Measurements from ENCODE around the gene HOXC10.

HOXC10 gene

GRCh38 chr12:53977596-53978445 lies 7.1 kb upstream of the HOXC10 start:
- peak overlapping the region; percentile 65 for H3K27ac ChIP-seq
- TF ChIP-seq CTCF (conservative IDR thresholded peaks at IDR 0.05), result no peak

GRCh38 chr12:53978477-53979356 lies 6.2 kb upstream of the HOXC10 start:
- no peak for TF ChIP-seq CTCF (conservative IDR thresholded peaks at IDR 0.05)

DNA sequence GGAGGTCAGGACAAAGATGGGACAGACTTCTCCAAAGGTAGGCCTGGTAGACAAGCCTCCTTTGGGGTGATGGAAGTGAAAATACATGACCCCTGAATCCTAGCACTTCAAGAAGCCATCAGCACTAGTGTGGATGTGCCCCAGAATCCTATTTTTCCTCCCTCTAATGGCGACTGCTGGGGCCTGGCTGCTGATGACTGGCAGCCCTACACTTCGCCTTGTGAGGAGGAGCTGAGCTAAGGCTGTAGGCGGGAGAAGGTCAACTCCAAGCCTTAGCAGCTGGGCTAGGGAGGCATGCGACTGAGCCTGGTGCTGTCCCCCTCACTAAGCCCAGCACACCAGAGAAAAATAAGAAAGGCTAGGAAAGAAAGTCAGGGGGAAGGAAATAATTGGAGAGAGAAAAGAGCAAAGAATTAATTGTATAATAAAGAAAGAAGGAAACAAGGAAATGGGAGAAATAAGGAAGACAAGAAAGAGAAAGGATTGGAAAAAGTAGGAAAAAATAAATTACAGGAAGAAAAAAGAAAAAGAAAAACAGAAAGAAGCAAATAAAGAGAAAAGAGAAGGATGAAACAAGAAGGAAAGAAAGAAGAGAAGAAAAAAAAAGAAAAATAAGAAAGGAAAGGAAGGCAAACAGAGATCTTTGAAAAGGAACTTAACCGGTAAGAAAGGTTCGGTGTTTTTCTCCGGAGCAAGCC lies 4.7 kb upstream of the HOXC10 start:
- TF ChIP-seq CTCF (conservative IDR thresholded peaks at IDR 0.05), result no peak
- H3K27ac ChIP-seq, result peak overlapping the region; percentile 65; the same call in 1 of the 2 replicates

More at GRCh38 chr12:53978477-53979356, 6.2 kb upstream of the HOXC10 start:
- H3K27ac ChIP-seq, result peak overlapping the region; percentile 65

DNA sequence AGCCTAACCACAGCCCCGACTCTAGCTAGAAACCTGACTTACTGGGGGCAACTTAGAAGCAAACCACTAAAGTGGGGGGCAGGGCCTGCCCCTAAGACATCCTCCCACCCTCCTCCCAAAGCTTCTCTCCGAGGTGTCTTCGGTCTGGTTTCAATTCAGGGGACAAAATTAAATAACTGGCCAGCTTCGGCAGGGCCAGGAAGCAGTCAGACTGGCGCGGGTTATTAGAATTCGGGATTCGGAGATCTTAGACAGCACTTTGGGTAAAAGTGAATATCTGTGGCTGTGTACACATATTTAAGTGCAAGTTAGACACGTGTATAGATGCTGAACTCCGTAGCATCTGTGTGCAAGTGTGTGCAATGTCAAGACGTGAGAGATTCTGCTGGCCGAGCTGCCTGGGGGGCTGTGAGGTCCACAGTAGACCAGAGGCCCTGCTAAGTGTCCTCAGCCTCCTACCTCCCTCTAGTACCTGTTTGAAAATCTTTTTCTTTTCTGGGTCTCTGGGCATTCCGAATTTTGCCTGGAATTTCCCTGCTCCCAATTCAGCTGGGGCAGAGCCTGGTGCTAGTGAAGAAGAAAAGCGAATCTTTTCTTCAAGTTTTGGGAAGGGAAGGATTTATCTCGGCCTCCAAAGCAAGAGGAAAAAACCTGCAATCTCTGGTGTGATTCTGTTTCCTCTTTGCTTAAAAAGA lies 4.0 kb upstream of the HOXC10 start:
- no peak overlapping the region for H3K27ac ChIP-seq
- TF ChIP-seq CTCF (conservative IDR thresholded peaks at IDR 0.05), result no peak

DNA sequence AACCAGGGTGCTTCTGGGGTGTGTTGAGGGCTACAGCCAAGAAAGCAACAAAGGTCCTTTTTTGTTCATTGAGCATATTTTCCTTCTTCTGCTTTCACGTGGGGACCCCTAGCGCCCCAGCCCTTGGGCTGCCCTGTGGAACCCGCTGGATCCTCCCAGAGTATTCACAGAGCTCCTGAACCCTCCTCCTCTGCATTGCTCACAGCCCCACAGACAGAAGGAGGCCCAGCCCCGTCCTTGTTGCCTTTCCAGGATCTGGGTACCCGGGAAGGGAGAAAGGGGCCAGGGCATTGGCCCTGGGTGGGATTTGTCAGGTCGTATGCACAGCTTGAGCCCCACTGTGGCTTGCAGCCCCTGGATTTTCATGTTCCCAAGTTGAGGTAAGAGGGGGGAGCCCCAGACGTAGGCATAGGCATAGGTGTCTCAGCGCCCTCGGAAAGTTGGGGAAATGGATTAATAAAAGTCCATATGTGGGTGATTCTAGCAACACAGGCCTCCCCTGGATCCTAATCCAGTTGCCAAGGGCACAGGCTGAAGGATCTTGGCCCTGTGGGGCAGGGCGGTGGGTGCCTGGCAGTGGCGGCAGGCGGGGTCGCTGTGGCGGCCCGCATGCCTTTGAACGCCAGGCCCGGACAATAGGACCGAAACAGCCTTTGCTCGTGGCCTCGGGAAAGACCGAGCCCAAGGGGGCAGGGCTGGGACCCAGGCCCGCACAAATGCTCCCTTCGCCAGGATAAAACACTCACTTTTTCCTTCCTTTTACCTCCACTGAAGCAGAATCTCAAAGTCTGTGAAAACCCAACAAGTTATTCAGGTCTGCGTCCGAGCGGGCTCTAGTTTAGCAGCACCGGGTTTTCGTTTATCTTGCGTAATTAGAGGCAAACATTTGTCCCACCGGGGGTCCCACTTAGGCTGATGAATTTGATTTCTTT lies 3.0 kb upstream of the HOXC10 start:
- no peak overlapping the region for H3K27ac ChIP-seq
- no peak for TF ChIP-seq CTCF (conservative IDR thresholded peaks at IDR 0.05)
